ENCODE data around the gene NACC1.

DNA sequence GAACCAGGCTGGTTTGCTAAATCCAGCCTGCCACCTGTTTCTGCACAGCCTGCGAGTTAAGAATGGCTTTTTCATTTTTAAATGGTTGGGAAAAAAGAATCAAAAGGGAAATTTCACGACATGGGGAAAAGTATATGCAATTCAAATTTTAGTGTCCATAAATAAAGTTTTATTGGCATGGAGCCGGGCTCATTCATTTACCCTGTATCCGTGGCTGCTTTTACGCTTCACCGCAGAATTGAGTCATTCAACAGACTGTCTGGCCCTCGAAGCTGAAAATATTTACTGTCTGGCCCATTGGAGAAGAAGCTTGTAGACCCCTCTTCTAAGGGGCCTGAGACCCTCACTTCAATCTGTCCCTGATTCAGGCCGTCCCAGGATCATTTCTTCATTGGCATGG, 58.3 kb downstream of the NACC1 start:
- TF ChIP-seq, protein P1, sequence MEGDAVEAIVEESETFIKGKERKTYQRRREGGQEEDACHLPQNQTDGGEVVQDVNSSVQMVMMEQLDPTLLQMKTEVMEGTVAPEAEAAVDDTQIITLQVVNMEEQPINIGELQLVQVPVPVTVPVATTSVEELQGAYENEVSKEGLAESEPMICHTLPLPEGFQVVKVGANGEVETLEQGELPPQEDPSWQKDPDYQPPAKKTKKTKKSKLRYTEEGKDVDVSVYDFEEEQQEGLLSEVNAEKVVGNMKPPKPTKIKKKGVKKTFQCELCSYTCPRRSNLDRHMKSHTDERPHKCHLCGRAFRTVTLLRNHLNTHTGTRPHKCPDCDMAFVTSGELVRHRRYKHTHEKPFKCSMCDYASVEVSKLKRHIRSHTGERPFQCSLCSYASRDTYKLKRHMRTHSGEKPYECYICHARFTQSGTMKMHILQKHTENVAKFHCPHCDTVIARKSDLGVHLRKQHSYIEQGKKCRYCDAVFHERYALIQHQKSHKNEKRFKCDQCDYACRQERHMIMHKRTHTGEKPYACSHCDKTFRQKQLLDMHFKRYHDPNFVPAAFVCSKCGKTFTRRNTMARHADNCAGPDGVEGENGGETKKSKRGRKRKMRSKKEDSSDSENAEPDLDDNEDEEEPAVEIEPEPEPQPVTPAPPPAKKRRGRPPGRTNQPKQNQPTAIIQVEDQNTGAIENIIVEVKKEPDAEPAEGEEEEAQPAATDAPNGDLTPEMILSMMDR (conservative IDR thresholded peaks at IDR 0.05) = no peak
- TF ChIP-seq EZH2 (IDR thresholded peaks at IDR 0.05; ENCODE audit: low read depth) = no peak
